Uterus (tissue), 4 donors: ENCODE measurements around the gene ACKR1. TPM values are rescaled to one million over a fixed set of nuclear protein-coding genes. Genes with fewer than 3 reads are reported as not detected.

Source experiments
- DNase-seq, 2 donors: peaks; one replicate each; pipeline ENCODE4 v3.0.0-alpha.2; 2019 to 2020
- H3K27ac ChIP-seq, 2 donors: fragments of 200-600 bp; sonication (generic); 1 replicate in 1 of 2; 2 replicates in 1 of 2; pipeline ENCODE4 v1.5.1; 2016 to 2018
- H3K27me3 ChIP-seq, 2 donors: fragments of 200-600 bp; sonication (generic); one replicate each; pipeline ENCODE4 v1.5.1; 2018 to 2019; ENCODE audit warnings: control low read depth in 1 of 2
- H3K36me3 ChIP-seq, 2 donors: fragments of 200-600 bp; sonication (generic); one replicate each; pipeline ENCODE4 v1.5.1; 2019; ENCODE audit warnings: control low read depth in 1 of 2
- H3K4me1 ChIP-seq, 2 donors: fragments of 200-600 bp; sonication (generic); one replicate each; pipeline ENCODE4 v1.5.1; 2018 to 2019; ENCODE audit warnings: control low read depth in 1 of 2
- H3K4me3 ChIP-seq, 2 donors: fragments of 200-600 bp; sonication (generic); 1 replicate in 1 of 2; 2 replicates in 1 of 2; pipeline ENCODE4 v1.5.1; 2018 to 2019; ENCODE audit warnings: mild to moderate bottlenecking in 1 of 2
- H3K9me3 ChIP-seq, 2 donors: fragments of 200-600 bp; sonication (generic); one replicate each; pipeline ENCODE4 v1.5.1; 2019; ENCODE audit warnings: control low read depth in 1 of 2
- CTCF ChIP-seq, 4 experiments: fragments of 200-600 bp in 2 of 4; fragments of 450-650 bp in 2 of 4; sonication (generic) in 2 of 4; IDR thresholded peaks; one replicate each; pipeline ENCODE4 v1.5.1; 2016 to 2019; ENCODE audit warnings: antibody characterized with exemption in 4 of 4, mild to moderate bottlenecking in 2 of 4, moderate library complexity in 1 of 4
- POLR2A ChIP-seq, 2 donors: fragments of 450-650 bp; IDR thresholded peaks; one replicate each; pipeline ENCODE4 v1.6.1; 2016; ENCODE audit warnings: antibody characterized with exemption in 2 of 2, mild to moderate bottlenecking in 1 of 2, moderate library complexity in 1 of 2
- intact Hi-C: fragments of 100-400 bp; cut with DNase I; formaldehyde crosslinking; loops from one replicate; pipeline ENCODE4 v1.15.1; 2023; ENCODE audit warnings: low total_unique reads
- small RNA-seq: library from RNA; depleted of rRNA; stranded (forward); fragments of <200 nt; gene quantifications from one replicate; pipeline ENCODE3, GENCODE V24; 2016
- total RNA-seq, 4 donors: library from RNA; depleted of rRNA in 3 of 4; stranded (reverse); fragments of >200 nt in 3 of 4; gene quantifications; one replicate each; pipeline versions ENCODE4 v1.1.0 to v1.2.4, GENCODE V29; 2014 to 2023
- donor health status: DM: yes; HTN: yes; CAD: no.

Gene ACKR1
- total RNA-seq, 4 donors from 2014 or later = 10.4 to 478 (median 192) TPM

- H3K27ac ChIP-seq = no peak overlapping the region
- H3K36me3 ChIP-seq = no peaks in the 10 kb centered on the region
- H3K9me3 ChIP-seq = no peaks in the 10 kb centered on the region
- no peaks in the 10 kb centered on the region for H3K27me3 ChIP-seq
- no peak for DNase-seq
- H3K4me3 ChIP-seq = no peak overlapping the region
- no peak for TF ChIP-seq POLR2A (IDR thresholded peaks at IDR 0.05)
- no peak for TF ChIP-seq CTCF (IDR thresholded peaks at IDR 0.05)
- H3K4me1 ChIP-seq = no peaks in the 10 kb centered on the region
- intact Hi-C loops = no loop called here
Measured at GRCh38 chr1:159247266-159247665, 42.6 kb downstream of the ACKR1 start.

- H3K27me3 ChIP-seq = no peaks in the 10 kb centered on the region
- DNase-seq = no peak
- intact Hi-C loops = no loop called here
- H3K4me1 ChIP-seq = no peaks in the 10 kb centered on the region
- TF ChIP-seq POLR2A (IDR thresholded peaks at IDR 0.05) = no peak
- TF ChIP-seq CTCF (IDR thresholded peaks at IDR 0.05) = no peak
- H3K4me3 ChIP-seq = no peak overlapping the region
- no peaks in the 10 kb centered on the region for H3K9me3 ChIP-seq
- H3K36me3 ChIP-seq = no peaks in the 10 kb centered on the region
- H3K27ac ChIP-seq = no peak overlapping the region
Measured at GRCh38 chr1:159248311-159248710, 43.6 kb downstream of the ACKR1 start.

GRCh38 chr1:159250638-159251216, 46.1 kb downstream of the ACKR1 start:
- TF ChIP-seq CTCF (IDR thresholded peaks at IDR 0.05) (no peak), POLR2A (IDR thresholded peaks at IDR 0.05) (no peak)
- H3K9me3 ChIP-seq = no peaks in the 10 kb centered on the region
- H3K36me3 ChIP-seq = no peaks in the 10 kb centered on the region
- H3K4me1 ChIP-seq = no peaks in the 10 kb centered on the region
- H3K4me3 ChIP-seq = no peak overlapping the region
- DNase-seq = no peak
- no peak overlapping the region for H3K27ac ChIP-seq
- intact Hi-C loops = no loop called here
- no peaks in the 10 kb centered on the region for H3K27me3 ChIP-seq

Small RNA genes lying within 50 kb of the gene (small RNA-seq; reads per million reads assigned to genes)
- gene RNA5SP60 = not detected

Other genes starting within 250 kb of the ACKR1 start
- gene IFI16, start 195.0 kb upstream of the ACKR1 start, total RNA-seq = 100 to 1,000 TPM in 1 of 4 donors, 10 to 100 TPM in 3; 41.9 to 114 (median 59.8) TPM
- 1 to 10 TPM in 1 of 4 donors, under 1 TPM in 1, not detected in 2; 0.55 to 4.1 TPM for gene AIM2, start 128.1 kb upstream of the ACKR1 start, total RNA-seq
- gene CADM3, start 33.3 kb upstream of the ACKR1 start, total RNA-seq = 1 to 10 TPM in 3 of 4 donors, not detected in 1; 2.7 to 8.8 (median 5.6) TPM
- gene FCER1A, start 97.5 kb downstream of the ACKR1 start, total RNA-seq = 1 to 10 TPM in 1 of 4 donors, under 1 TPM in 1, not detected in 2; 0.76 to 1.5 TPM
- not detected for gene OR10J4, start 227.3 kb downstream of the ACKR1 start, total RNA-seq
- not detected for gene OR10J1, start 234.8 kb downstream of the ACKR1 start, total RNA-seq